Immature natural killer cell (primary cell): ENCODE measurements around the gene WAPL. TPM values are rescaled to one million over a fixed set of nuclear protein-coding genes. Genes with fewer than 3 reads are reported as not detected.

Experiments used
- DNase-seq, 3 donors: peaks; one replicate each; pipeline ENCODE4 v3.0.0; 2022; ENCODE audit warnings: mixed read lengths in 1 of 3
- H3K27ac Mint-ChIP-seq, 6 donors: one replicate each; pipeline ENCODE4 v1.8.0; 2020; ENCODE audit warnings: mixed read lengths in 6 of 6, mild to moderate bottlenecking in 5 of 6, inconsistent platforms in 4 of 6, moderate library complexity in 3 of 6
- H3K27me3 Mint-ChIP-seq, 3 donors: one replicate each; pipeline ENCODE4 v1.8.0; 2020 to 2021; ENCODE audit warnings: low read depth in 3 of 3, mild to moderate bottlenecking in 3 of 3, mixed read lengths in 3 of 3, moderate library complexity in 3 of 3, inconsistent platforms in 1 of 3
- H3K36me3 Mint-ChIP-seq, 3 donors: one replicate each; pipeline ENCODE4 v1.8.0; 2020; ENCODE audit warnings: mixed read lengths in 3 of 3, inconsistent platforms in 2 of 3, mild to moderate bottlenecking in 2 of 3
- H3K4me1 Mint-ChIP-seq, 2 donors: one replicate each; pipeline ENCODE4 v1.8.0; 2020; ENCODE audit warnings: inconsistent platforms in 2 of 2, mild to moderate bottlenecking in 2 of 2, mixed read lengths in 2 of 2, moderate library complexity in 1 of 2
- H3K4me3 Mint-ChIP-seq, 5 donors: one replicate each; pipeline ENCODE4 v1.8.0; 2020; ENCODE audit warnings: mild to moderate bottlenecking in 5 of 5, mixed read lengths in 5 of 5, inconsistent platforms in 3 of 5, moderate library complexity in 3 of 5
- H3K9me3 Mint-ChIP-seq, 6 donors: one replicate each; pipeline ENCODE4 v1.8.0; 2020; ENCODE audit warnings: mild to moderate bottlenecking in 6 of 6, mixed read lengths in 6 of 6, inconsistent platforms in 4 of 6, moderate library complexity in 3 of 6
- polyA plus RNA-seq, 3 donors: library from polyadenylated mRNA; unstranded; fragments of 300-500 nt; fragmentation: Illumina TruSeq; gene quantifications; one replicate each; pipeline ENCODE4 v1.2.3, GENCODE V29; 2021

The WAPL gene
- polyA plus RNA-seq, 3 donors from 2014 or later, result 19.7 to 40.4 (median 21.1) TPM

- Mint-ChIP-seq H3K4me1 (peaks cover 32 to 34% of the 10 kb centered on the region in 2 donors), H3K36me3 (no peaks in the 10 kb centered on the region), H3K27me3 (peaks cover 0 to 3% (median 2%) of the 10 kb centered on the region in 3 donors), H3K9me3 (no peaks in the 10 kb centered on the region), H3K4me3 (peak overlapping the region; percentile 36 to 74 (median 56)), H3K27ac (peak overlapping the region; percentile 8 to 80 (median 69))
- no peak for DNase-seq
Observed at GRCh38 chr10:86411281-86411841, 110.2 kb downstream of the WAPL start.

- peaks cover 0 to 2% (median 0%) of the 10 kb centered on the region in 3 donors for H3K27me3 Mint-ChIP-seq
- H3K9me3 Mint-ChIP-seq, result no peaks in the 10 kb centered on the region
- no peak for DNase-seq
- H3K4me3 Mint-ChIP-seq, result peak overlapping the region in 2 of 5 donors; percentile 71 to 74
- no peaks in the 10 kb centered on the region for H3K36me3 Mint-ChIP-seq
- H3K27ac Mint-ChIP-seq, result peak overlapping the region in 5 of 6 donors; percentile 4 to 73 (median 35)
- peaks cover 32 to 34% of the 10 kb centered on the region in 2 donors for H3K4me1 Mint-ChIP-seq
Observed at GRCh38 chr10:86410542-86411124, 111.0 kb downstream of the WAPL start.

- Mint-ChIP-seq H3K4me3 (no peak overlapping the region), H3K27ac (peak overlapping the region in 1 of 6 donors; percentile 40), H3K36me3 (no peaks in the 10 kb centered on the region), H3K4me1 (peaks cover 32 to 33% of the 10 kb centered on the region in 2 donors), H3K9me3 (no peaks in the 10 kb centered on the region), H3K27me3 (peaks cover 0 to 6% (median 0%) of the 10 kb centered on the region in 3 donors)
- no peak for DNase-seq
Observed at GRCh38 chr10:86409183-86409582, 112.4 kb downstream of the WAPL start.

GRCh38 chr10:86403183-86403797 is 118.3 kb downstream of the WAPL start:
- Mint-ChIP-seq H3K36me3 (no peaks in the 10 kb centered on the region), H3K4me1 (peaks cover 9% of the 10 kb centered on the region in 2 donors), H3K9me3 (no peaks in the 10 kb centered on the region), H3K27ac (no peak overlapping the region), H3K4me3 (peak overlapping the region in 1 of 5 donors; percentile 2), H3K27me3 (peaks cover 11 to 18% (median 15%) of the 10 kb centered on the region in 3 donors)
- no peak for DNase-seq

- Mint-ChIP-seq H3K27me3 (peaks cover 11 to 18% (median 15%) of the 10 kb centered on the region in 3 donors), H3K9me3 (no peaks in the 10 kb centered on the region), H3K4me1 (peaks cover 9% of the 10 kb centered on the region in 2 donors), H3K4me3 (peak overlapping the region in 2 of 5 donors; percentile 54 to 57), H3K27ac (no peak overlapping the region), H3K36me3 (no peaks in the 10 kb centered on the region)
- DNase-seq, result no peak
Observed at GRCh38 chr10:86402283-86402941, 119.2 kb downstream of the WAPL start.

- DNase-seq, result no peak
- Mint-ChIP-seq H3K27me3 (peaks cover 11 to 18% (median 15%) of the 10 kb centered on the region in 3 donors), H3K27ac (no peak overlapping the region)
Observed at GRCh38 chr10:86401588-86402282, 119.9 kb downstream of the WAPL start.

GRCh38 chr10:86400705-86401587 is 120.6 kb downstream of the WAPL start:
- H3K4me3 Mint-ChIP-seq, result peak overlapping the region; percentile 60 to 88 (median 78)
- H3K27me3 Mint-ChIP-seq, result peaks cover 11 to 18% (median 15%) of the 10 kb centered on the region in 3 donors
- no peaks in the 10 kb centered on the region for H3K9me3 Mint-ChIP-seq
- no peaks in the 10 kb centered on the region for H3K36me3 Mint-ChIP-seq
- H3K4me1 Mint-ChIP-seq, result peaks cover 9% of the 10 kb centered on the region in 2 donors
- DNase-seq, result peak; percentile 19 to 38 (median 37)
- H3K27ac Mint-ChIP-seq, result no peak overlapping the region

More at GRCh38 chr10:86401588-86402282, 119.9 kb downstream of the WAPL start:
- no peaks in the 10 kb centered on the region for H3K36me3 Mint-ChIP-seq
- peaks cover 9% of the 10 kb centered on the region in 2 donors for H3K4me1 Mint-ChIP-seq
- H3K9me3 Mint-ChIP-seq, result no peaks in the 10 kb centered on the region
- peak overlapping the region; percentile 36 to 59 (median 54) for H3K4me3 Mint-ChIP-seq

- peak; percentile 77 to 79 (median 78) for DNase-seq
- Mint-ChIP-seq H3K27ac (peak overlapping the region in 2 of 6 donors; percentile 46 to 53), H3K4me1 (peaks cover 9% of the 10 kb centered on the region in 2 donors), H3K27me3 (peaks cover 11 to 18% (median 15%) of the 10 kb centered on the region in 3 donors), H3K4me3 (peak overlapping the region; percentile 78 to 90 (median 88)), H3K9me3 (no peaks in the 10 kb centered on the region), H3K36me3 (no peaks in the 10 kb centered on the region)
Observed at GRCh38 chr10:86399879-86400704, 121.5 kb downstream of the WAPL start.

GRCh38 chr10:86399514-86399878 is 122.1 kb downstream of the WAPL start:
- peak overlapping the region; percentile 78 to 90 (median 88) for H3K4me3 Mint-ChIP-seq
- H3K27ac Mint-ChIP-seq, result peak overlapping the region in 3 of 6 donors; percentile 32 to 53 (median 46)
- no peak for DNase-seq
- H3K36me3 Mint-ChIP-seq, result no peaks in the 10 kb centered on the region
- H3K27me3 Mint-ChIP-seq, result peaks cover 11 to 18% (median 11%) of the 10 kb centered on the region in 3 donors
- peaks cover 9% of the 10 kb centered on the region in 2 donors for H3K4me1 Mint-ChIP-seq
- H3K9me3 Mint-ChIP-seq, result no peaks in the 10 kb centered on the region

- no peak overlapping the region for H3K27ac Mint-ChIP-seq
- peaks cover 7 to 17% (median 8%) of the 10 kb centered on the region in 3 donors for H3K27me3 Mint-ChIP-seq
- DNase-seq, result no peak
- H3K9me3 Mint-ChIP-seq, result no peaks in the 10 kb centered on the region
- no peak overlapping the region for H3K4me3 Mint-ChIP-seq
- peaks cover 9% of the 10 kb centered on the region in 2 donors for H3K4me1 Mint-ChIP-seq
- H3K36me3 Mint-ChIP-seq, result no peaks in the 10 kb centered on the region
Observed at GRCh38 chr10:86397120-86397519, 124.5 kb downstream of the WAPL start.

GRCh38 chr10:86393862-86394455 is 127.6 kb downstream of the WAPL start:
- Mint-ChIP-seq H3K4me1 (peaks cover 5 to 6% of the 10 kb centered on the region in 2 donors), H3K27ac (no peak overlapping the region), H3K4me3 (no peak overlapping the region), H3K27me3 (peaks cover 2 to 26% (median 3%) of the 10 kb centered on the region in 3 donors), H3K9me3 (peaks cover 0 to 1% (median 0%) of the 10 kb centered on the region in 6 donors), H3K36me3 (no peaks in the 10 kb centered on the region)
- no peak for DNase-seq
